Ishikawa (cell line): ENCODE measurements around the gene CCDC15.

Experiments
- EGR1 ChIP-seq: IDR thresholded peaks from 2 replicates; pipeline ENCODE4 v1.6.1; 2012
- EP300 ChIP-seq: IDR thresholded peaks from 2 replicates; pipeline ENCODE4 v1.6.1; 2012; ENCODE audit warnings: borderline replicate concordance
- MAX ChIP-seq: IDR thresholded peaks from 2 replicates; pipeline ENCODE4 v1.6.1; 2012
- NFIC ChIP-seq: IDR thresholded peaks from 2 replicates; pipeline ENCODE4 v1.6.1; 2012
- RAD21 ChIP-seq: IDR thresholded peaks from 2 replicates; pipeline ENCODE4 v1.6.1; 2012; ENCODE audit warnings: low read depth
- REST ChIP-seq: IDR thresholded peaks from 2 replicates; pipeline ENCODE4 v1.6.1; 2012; ENCODE audit warnings: low read depth, mild to moderate bottlenecking
- TAF1 ChIP-seq: IDR thresholded peaks from 2 replicates; pipeline ENCODE4 v1.6.1; 2012; ENCODE audit warnings: low read depth, mild to moderate bottlenecking
- USF1 ChIP-seq: IDR thresholded peaks from 2 replicates; pipeline ENCODE4 v1.6.1; 2012
- YY1 ChIP-seq: IDR thresholded peaks from 2 replicates; pipeline ENCODE4 v1.6.1; 2012; ENCODE audit warnings: low read depth

GRCh38 chr11:124919898-124920297 lies 34.1 kb upstream of the CCDC15 start:
- TF ChIP-seq NFIC (no peak), MAX (no peak), REST (no peak), EGR1 (no peak), USF1 (no peak), RAD21 (no peak), TAF1 (no peak), EP300 (no peak), YY1 (no peak)
